COR-L47 (cell line): Measurements from ENCODE around the gene KRT33B.
A peak's percentile ranks its signal among the peaks of the same experiment; 100 is the strongest.

Source experiments
- DNase-seq: peaks from one replicate; lab custom pipeline; 2025; lab: John Stamatoyannopoulos, UW

The KRT33B gene

DNA sequence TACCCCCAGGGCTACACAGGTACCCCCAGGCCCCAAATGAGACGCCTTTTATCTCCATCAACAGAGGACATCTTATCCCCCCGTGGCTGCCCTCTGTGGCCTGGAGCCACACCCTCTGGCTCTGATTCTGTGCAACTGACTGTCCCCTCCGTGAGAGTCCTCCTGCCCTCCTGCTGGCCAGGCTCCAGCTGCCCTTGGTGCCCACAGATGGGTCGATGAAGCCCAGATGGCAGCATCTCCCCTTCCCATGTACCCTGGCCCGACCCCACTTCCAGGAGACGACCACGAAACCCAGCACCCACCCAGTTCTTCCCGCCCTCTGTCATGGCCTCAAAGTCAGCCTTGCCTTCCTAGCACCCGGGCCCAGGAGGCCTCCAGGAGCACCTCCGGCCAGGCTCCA lies 44.5 kb downstream of the KRT33B start:
- DNase-seq = no peak

DNA sequence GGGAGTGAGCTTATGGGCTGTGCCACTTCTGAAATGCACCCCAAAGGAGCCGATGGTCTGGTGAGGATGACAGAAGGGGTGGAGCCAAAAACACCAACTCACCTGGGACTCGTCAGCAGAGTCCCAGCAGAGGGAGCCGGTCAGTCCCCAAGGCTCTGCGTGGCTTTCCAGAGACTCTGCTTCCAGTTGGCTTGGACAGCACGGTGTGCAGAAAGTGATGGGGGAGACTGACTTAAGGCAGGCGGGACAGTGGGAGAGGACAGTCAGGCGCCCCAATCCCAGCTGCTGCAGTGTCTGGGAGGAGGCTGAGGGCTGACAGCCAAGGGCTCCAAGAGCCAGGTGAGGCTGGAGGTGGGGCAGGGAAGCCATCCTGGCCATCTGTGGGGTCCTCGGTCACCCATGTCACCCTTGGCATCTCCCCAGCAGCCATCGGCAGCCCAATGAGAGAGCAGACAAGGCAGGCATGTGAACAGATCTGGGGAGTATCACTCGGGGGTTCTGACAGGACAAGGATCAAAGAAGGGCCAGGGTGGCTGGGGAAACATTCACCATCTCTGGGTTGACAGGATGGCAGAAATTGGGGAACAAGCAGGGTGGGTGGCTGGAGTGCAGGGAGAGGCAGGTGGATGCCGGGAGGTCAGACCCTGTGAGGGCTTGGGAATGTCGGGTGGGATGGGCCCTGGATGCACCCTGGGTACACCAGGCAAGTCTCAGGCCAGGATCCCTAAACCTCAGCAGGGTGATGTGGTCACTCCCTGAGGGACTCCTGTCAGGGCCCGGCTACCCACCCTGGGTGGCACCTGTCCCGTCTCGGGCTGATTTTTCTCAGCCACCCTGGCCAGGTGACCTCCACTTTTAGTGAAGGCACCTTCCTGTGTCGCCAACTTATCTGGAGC lies 45.2 kb downstream of the KRT33B start:
- peak; percentile 46 for DNase-seq

DNA sequence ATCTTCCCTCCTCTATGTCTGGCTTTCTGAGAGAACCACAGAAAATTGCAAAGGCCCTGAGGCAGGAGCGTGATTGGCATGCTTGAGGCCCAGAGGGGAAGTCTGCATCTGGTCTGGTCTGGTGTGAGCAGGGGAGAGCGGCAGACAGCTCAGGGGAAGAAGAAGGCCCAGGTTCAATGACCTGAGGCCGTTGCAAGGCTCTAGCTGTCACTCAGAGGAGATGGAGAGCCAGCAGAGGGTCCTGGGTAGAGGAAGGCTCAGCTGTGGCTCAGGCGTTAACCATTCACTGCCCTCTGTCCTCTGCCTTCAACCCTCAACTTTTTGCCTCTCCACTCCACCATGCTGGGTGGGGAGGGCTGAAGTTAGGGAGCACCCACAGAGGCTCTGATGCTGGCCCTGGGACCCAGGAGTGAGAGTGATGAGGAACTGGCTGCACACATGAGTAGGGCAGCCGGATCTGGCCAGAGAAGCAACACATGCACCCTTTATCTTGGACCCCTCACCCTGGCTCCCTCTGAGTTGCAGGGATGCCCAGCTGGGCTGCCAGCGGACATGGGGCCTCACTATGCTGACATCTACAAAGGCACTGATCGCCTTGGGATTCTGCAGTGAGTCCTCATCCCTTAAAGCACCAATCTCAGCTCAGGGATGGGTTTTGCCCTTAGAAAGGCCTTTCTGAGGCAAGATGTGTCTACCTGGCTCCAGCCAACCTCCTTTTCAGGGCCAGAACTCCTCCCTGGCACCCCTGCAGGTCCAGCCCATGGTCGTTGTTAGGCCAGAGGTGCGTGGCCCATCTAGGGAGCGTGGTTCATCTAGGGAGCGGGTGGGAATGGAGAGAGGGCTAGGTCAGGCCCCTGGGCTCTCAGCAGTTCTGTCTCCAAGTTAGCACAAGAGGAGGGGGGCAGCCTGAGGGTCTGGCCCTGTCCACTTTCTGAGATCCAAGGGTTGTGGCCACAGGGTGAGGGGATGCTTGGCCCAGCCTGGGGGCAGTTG lies 46.4 kb downstream of the KRT33B start:
- DNase-seq = no peak

DNA sequence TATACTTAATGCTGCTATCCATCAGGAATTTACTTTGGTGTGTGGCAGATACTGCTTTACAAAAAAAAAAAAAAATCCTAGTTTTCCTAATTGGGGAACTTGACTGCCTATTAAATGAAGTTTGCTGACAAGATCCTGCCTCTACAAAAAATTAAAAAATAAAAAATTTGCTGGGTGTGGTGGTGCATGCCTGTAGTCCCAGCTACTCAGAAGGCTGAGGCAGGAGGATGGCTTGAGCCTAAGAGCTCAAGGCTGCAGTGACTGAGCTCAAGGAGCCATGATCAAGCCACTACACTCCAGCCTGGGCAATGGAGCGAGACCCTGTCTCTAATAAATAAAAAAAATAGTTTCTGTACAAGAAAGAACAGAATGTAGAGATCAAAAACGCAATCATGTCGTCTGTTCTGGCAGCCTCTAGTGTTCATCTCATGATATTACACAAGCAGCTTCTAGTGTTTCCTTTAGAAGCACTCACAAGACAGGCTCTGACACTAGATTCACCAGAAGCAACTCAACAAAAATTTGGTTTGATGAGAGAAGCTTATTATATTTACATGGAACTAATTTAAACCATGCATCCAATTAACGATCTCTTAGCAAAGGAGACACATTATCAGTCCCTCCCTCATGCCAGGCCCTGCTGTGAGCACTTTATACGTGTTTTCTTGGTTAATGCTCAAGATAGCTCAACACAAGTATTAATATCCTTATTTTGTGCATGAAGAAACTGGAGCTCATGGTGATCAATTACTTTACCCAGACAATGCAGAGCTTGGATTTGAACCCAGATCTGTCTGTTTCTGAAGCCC lies 47.3 kb downstream of the KRT33B start:
- peak; percentile 29 for DNase-seq

DNA sequence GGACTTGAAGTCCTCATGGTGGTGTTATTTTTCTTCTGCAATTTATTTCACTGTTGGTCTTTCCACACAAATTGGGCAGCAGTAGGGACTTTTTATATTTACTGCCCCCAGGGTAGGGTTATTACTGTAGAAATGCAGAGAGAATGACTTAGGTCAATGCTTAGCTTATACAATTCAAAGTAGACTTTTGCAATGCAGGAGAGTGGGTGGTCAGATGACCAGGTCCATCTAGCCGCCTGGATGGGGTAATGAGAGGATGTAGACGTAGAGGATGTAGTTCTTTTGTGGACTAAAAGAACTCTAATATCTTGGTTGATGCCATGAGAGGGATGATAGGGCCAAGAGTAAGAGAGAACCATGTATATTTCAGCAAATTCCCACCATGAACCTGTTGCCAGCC lies 51.4 kb downstream of the KRT33B start:
- no peak for DNase-seq

DNA sequence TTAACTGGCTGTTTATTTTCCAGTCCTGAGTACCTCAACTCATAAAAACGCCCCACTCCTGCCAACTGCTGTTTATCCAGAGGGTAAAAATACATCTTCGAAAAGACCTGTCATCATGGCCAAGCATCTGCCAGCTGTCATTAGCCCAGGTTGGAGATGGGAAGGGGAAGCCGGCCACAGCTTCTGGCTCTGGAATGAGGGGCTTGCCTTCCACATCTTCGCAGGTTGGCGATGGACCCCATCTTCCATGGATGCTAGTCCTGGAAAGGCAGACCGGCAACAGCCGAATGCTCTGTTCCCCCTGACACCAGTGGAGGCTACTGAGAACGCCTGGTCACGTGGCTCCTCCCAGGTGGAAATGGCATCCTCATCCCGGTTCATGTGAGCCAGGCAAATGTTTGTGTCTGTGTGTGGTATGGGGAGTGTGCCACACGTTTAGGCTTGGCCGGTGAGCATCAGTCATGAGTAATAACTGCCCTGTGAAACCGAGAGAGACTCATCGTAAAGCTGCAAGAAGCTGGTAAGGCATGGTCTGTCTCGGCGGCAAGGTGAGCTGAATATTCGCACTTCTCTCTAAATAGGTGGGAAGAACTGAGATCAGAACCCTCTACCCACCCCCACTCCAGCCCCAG lies 53.7 kb downstream of the KRT33B start:
- DNase-seq = peak; percentile 11

DNA sequence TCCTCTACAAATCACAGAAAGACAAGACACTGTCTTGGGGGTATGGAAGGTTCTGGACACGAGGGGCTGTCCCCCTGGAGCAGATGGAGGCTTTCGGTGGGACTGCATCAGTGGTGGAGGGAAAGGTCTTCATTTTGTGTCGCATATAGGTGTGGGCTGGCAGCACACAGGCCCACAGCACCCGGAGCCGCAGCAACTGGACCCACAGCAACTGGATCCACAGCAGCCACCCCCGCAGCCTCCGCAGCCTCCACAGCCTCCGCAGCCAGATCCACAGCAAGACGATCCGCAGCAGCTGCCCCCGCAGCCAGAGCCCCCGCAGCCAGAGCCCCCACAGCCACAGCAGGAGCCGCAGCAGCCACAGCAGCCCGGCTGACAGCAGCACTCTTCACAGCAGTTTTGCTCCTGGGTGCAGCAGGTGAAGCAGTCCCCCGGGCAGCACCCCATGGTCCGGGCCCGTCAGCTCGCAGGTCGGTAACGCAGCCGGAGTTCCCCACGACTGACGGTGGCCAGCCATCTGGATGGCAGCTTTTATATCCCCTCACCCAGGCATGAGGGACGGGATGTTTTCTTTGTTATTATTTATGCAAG lies 54.3 kb downstream of the KRT33B start, which contains the start of gene KRTAP17-1:
TSS of gene KRTAP17-1 (minus strand) at position 507 of the 591 bp plus-strand sequence. CDS start at position 447, 60 bp downstream.
- no peak for DNase-seq
